K562 (cell line): ENCODE results near the gene DGKE. TPM values are rescaled to one million over a fixed set of nuclear protein-coding genes. Genes with fewer than 3 reads are reported as not detected.

Experiments
- ASH1L ChIP-seq: fragments of 450-650 bp; IDR thresholded peaks from 2 replicates; pipeline ENCODE4 v1.6.1; 2018; ENCODE audit warnings: borderline replicate concordance, mild to moderate bottlenecking, low read depth; ENCODE audit not compliant: partially characterized antibody
- CGGBP1 ChIP-seq: fragments of 250-450 bp; sonication (Bioruptor Pico); IDR thresholded peaks from 2 replicates; pipeline ENCODE4 v1.9.0; 2021; ENCODE audit warnings: mild to moderate bottlenecking
- E2F5 ChIP-seq: sonication (generic); formaldehyde crosslinking; IDR thresholded peaks from 2 replicates; pipeline ENCODE4 v1.8.0; 2022; ENCODE audit warnings: mild to moderate bottlenecking, missing genetic modification reagents
- IRF2 ChIP-seq: sonication (generic); formaldehyde crosslinking; IDR thresholded peaks from 2 replicates; pipeline ENCODE4 v1.8.1; 2022; ENCODE audit warnings: mild to moderate bottlenecking, missing genetic modification reagents
- JUN ChIP-seq, 2 experiments: sonication (generic) in 1 of 2; formaldehyde crosslinking in 1 of 2; IDR thresholded peaks; 2 replicates each; pipeline versions ENCODE4 v1.6.1 to v1.8.0; 2012 to 2022; ENCODE audit warnings: borderline replicate concordance in 2 of 2, mild to moderate bottlenecking in 2 of 2, improper control_type of control experiment in 1 of 2, low read depth in 1 of 2, low read length in 1 of 2, missing genetic modification reagents in 1 of 2
- MLX ChIP-seq, 2 experiments: fragments of 450-650 bp in 1 of 2; sonication (generic) in 1 of 2; formaldehyde crosslinking; conservative IDR thresholded peaks; 2 replicates each; pipeline versions ENCODE4 v1.4.0 to v1.8.1; 2020 to 2022; ENCODE audit warnings: mild to moderate bottlenecking in 1 of 2, missing genetic modification reagents in 1 of 2
- MTA1 ChIP-seq: fragments of 450-650 bp; IDR thresholded peaks from 2 replicates; pipeline ENCODE4 v1.6.1; 2017; ENCODE audit warnings: borderline replicate concordance
- NCOA4 ChIP-seq: fragments of 450-650 bp; IDR thresholded peaks from 2 replicates; pipeline ENCODE4 v1.6.1; 2018; ENCODE audit warnings: mild to moderate bottlenecking; ENCODE audit not compliant: partially characterized antibody
- NRF1 ChIP-seq, 2 experiments: fragments of 450-650 bp; IDR thresholded peaks in 1 of 2; conservative IDR thresholded peaks in 1 of 2; 2 replicates each; pipeline ENCODE4 v1.6.1; 2014; ENCODE audit warnings: mild to moderate bottlenecking in 2 of 2
- PHTF2 ChIP-seq: fragments of 250-450 bp; sonication (Bioruptor Pico); IDR thresholded peaks from 2 replicates; pipeline ENCODE4 v1.5.0; 2021; ENCODE audit warnings: mild to moderate bottlenecking
- PTTG1 ChIP-seq: fragments of 450-650 bp; IDR thresholded peaks from 2 replicates; pipeline ENCODE4 v1.6.1; 2016; ENCODE audit warnings: low read depth, mild to moderate bottlenecking, missing genetic modification characterization, missing compliant biosample characterization
- SAFB2 ChIP-seq: fragments of 200-400 bp; formaldehyde crosslinking; IDR thresholded peaks from 2 replicates; pipeline ENCODE4 v1.6.1; 2018; ENCODE audit warnings: borderline replicate concordance, low read length, low read depth, moderate library complexity; ENCODE audit not compliant: severe bottlenecking
- SOX6 ChIP-seq: fragments of 450-650 bp; IDR thresholded peaks from 2 replicates; pipeline ENCODE4 v1.6.1; 2014; ENCODE audit warnings: mild to moderate bottlenecking
- ZBTB43 ChIP-seq: sonication (generic); formaldehyde crosslinking; IDR thresholded peaks from 2 replicates; pipeline ENCODE4 v1.8.0; 2023; ENCODE audit warnings: mild to moderate bottlenecking, missing genetic modification reagents
- ZC3H11A ChIP-seq: IDR thresholded peaks from 2 replicates; pipeline ENCODE4 v1.6.1; 2012; ENCODE audit warnings: low read depth, low read length, improper control_type of control experiment
- ZNF124 ChIP-seq: sonication (generic); formaldehyde crosslinking; IDR thresholded peaks from 2 replicates; pipeline ENCODE4 v1.8.1; 2022; ENCODE audit warnings: missing genetic modification reagents
- ZNF143 ChIP-seq: sonication (generic); formaldehyde crosslinking; IDR thresholded peaks from 2 replicates; pipeline ENCODE4 v1.9.0; 2022; ENCODE audit warnings: mild to moderate bottlenecking, missing genetic modification reagents
- ZNF224 ChIP-seq: sonication (generic); formaldehyde crosslinking; IDR thresholded peaks from 2 replicates; pipeline ENCODE4 v1.8.0; 2022; ENCODE audit warnings: mild to moderate bottlenecking, missing genetic modification reagents
- ZNF280A ChIP-seq: fragments of 450-650 bp; IDR thresholded peaks from 2 replicates; pipeline ENCODE4 v1.6.1; 2018; ENCODE audit warnings: mild to moderate bottlenecking, low read depth; ENCODE audit not compliant: partially characterized antibody
- ZNF354B ChIP-seq: fragments of 250-450 bp; sonication (Bioruptor Pico); IDR thresholded peaks from 2 replicates; pipeline ENCODE4 v1.4.0; 2020
- ZNF696 ChIP-seq: fragments of 250-450 bp; sonication (Bioruptor Pico); conservative IDR thresholded peaks from 2 replicates; pipeline ENCODE4 v1.4.0; 2020; ENCODE audit warnings: mild to moderate bottlenecking, moderate library complexity
- ZNF766 ChIP-seq: fragments of 200-800 bp; sonication (Bioruptor generic); conservative IDR thresholded peaks from 2 replicates; pipeline ENCODE4 v1.6.1; 2016; ENCODE audit warnings: missing genetic modification characterization, missing compliant biosample characterization
- ZNF780A ChIP-seq: fragments of 250-450 bp; sonication (Bioruptor Pico); IDR thresholded peaks from 2 replicates; pipeline ENCODE4 v1.5.0; 2021; ENCODE audit warnings: mild to moderate bottlenecking
- polyA plus RNA-seq, 8 experiments: library from polyadenylated mRNA; depleted of rRNA in 4 of 8; stranded (reverse) in 5 of 8; unstranded in 3 of 8; fragments of >200 nt; fragmentation: Nextera tagmentation in 2 of 8; fragmentation: Illumina TruSeq in 1 of 8; extraction: Ambion mirVana in 2 of 8; extraction: Trizol in 1 of 8; gene quantifications; 2 replicates each; pipeline versions ENCODE4 v1.2.1 to v1.2.3, GENCODE V29; 2011 to 2014; ENCODE audit warnings: inconsistent platforms in 1 of 8, missing spikeins in 1 of 8
- total RNA-seq, 7 experiments: library from RNA; depleted of rRNA in 6 of 7; stranded (reverse); fragments of >200 nt in 6 of 7; fragmentation: Illumina TruSeq in 2 of 7; extraction: Trizol in 2 of 7; gene quantifications; 2 replicates each; pipeline versions ENCODE4 v1.2.1 to v1.2.3, GENCODE V29; 2011 to 2021; ENCODE audit warnings: low replicate concordance in 1 of 7

DGKE gene
- total and polyA plus RNA-seq, 9 of the 15 experiments (the other 6 are each of a cell fraction or from before 2014, with no cell fraction given) = 1.3 to 9.9 (median 5.9) TPM

- no peak for TF ChIP-seq ZNF696 (CRISPR knock-in tag)
- no peak for TF ChIP-seq ZC3H11A
- TF ChIP-seq ASH1L = no peak
- TF ChIP-seq NCOA4 = no peak
- TF ChIP-seq ZNF780A = no peak
- TF ChIP-seq CGGBP1 (CRISPR knock-in tag) = no peak
- TF ChIP-seq NRF1 (conservative IDR thresholded peaks at IDR 0.05 in 1 of 2, IDR thresholded peaks at IDR 0.05 in 1 of 2) = no peak
- no peak; the same call in 1 of the 2 replicates for TF ChIP-seq ZBTB43 (CRISPR knock-in tag)
- TF ChIP-seq ZNF124 = no peak
- 0 out of 2 replicates have a peak, but pooled peaks have one; percentile 43 for TF ChIP-seq ZNF143 (CRISPR knock-in tag)
- TF ChIP-seq ZNF766 = 0 out of 2 replicates have a peak, but pooled peaks have one; percentile 49
- no peak for TF ChIP-seq ZNF280A
- TF ChIP-seq PTTG1 (tag) = no peak
- TF ChIP-seq MTA1 = no peak
- TF ChIP-seq IRF2 (CRISPR knock-in tag) = peak; percentile 96
- TF ChIP-seq ZNF354B (CRISPR knock-in tag) = no peak
- no peak for TF ChIP-seq PHTF2
- no peak for TF ChIP-seq E2F5 (CRISPR knock-in tag)
- no peak; the same call in 1 of the 2 replicates for TF ChIP-seq ZNF224 (CRISPR knock-in tag)
- peak; percentile 25; the same call in 1 of the 2 replicates for TF ChIP-seq JUN (IDR thresholded peaks at IDR 0.05; ENCODE audit: borderline replicate concordance, low read depth, low read length)
- no peak for TF ChIP-seq JUN (CRISPR knock-in tag; IDR thresholded peaks at IDR 0.05; ENCODE audit: borderline replicate concordance)
- TF ChIP-seq MLX (CRISPR knock-in tag; conservative IDR thresholded peaks at IDR 0.05) = 0 out of 4 replicates have a peak, but pooled peaks of 1 of the 2 experiments have one; percentile 70
- TF ChIP-seq SAFB2 = no peak
- TF ChIP-seq SOX6 = 0 out of 2 replicates have a peak, but pooled peaks have one; percentile 19
Measured at GRCh38 chr17:56913867-56914580, 80.1 kb downstream of the DGKE start, which contains the start of gene TRIM25 (continued).
